Motor neuron (in vitro differentiated cells): ENCODE measurements around the gene CDH15. TPM values are rescaled to one million over a fixed set of nuclear protein-coding genes. Genes with fewer than 3 reads are reported as not detected.
"Not testable (repeated sequence)": the region's sequence is repeated elsewhere in the genome, so short reads cannot be mapped to it uniquely, and the experiment has no call there.

Experiments used
- ATAC-seq, 8 experiments: fragments of 200-7000 bp; cut with Tn5 transposase; replicated peaks in 6 of 8; 2 replicates each; pipeline ENCODE4 v1.8.0; 2021; ENCODE audit warnings: mild to moderate bottlenecking in 8 of 8, moderate library complexity in 8 of 8
- H3K27ac ChIP-seq, 2 donors: fragments of 250-450 bp; sonication (Bioruptor Pico); 2 replicates each; pipeline ENCODE4 v1.9.0; 2021; ENCODE audit warnings: antibody characterized with exemption in 2 of 2, mild to moderate bottlenecking in 2 of 2, moderate library complexity in 1 of 2
- H3K4me1 ChIP-seq, 2 donors: fragments of 250-450 bp; sonication (Bioruptor Pico); replicated peaks in 1 of 2; 2 replicates each; pipeline ENCODE4 v1.6.1; 2021; ENCODE audit warnings: antibody characterized with exemption in 2 of 2, mild to moderate bottlenecking in 2 of 2, moderate library complexity in 1 of 2
- H3K4me3 ChIP-seq, 5 donors: fragments of 250-450 bp; sonication (Bioruptor Pico); 2 replicates each; pipeline ENCODE4 v1.9.0; 2021; ENCODE audit warnings: antibody characterized with exemption in 5 of 5, mild to moderate bottlenecking in 5 of 5, moderate library complexity in 4 of 5
- WGBS, 10 experiments: fragments of 450-650 bp; shearing (Covaris generic); methylation state at CpG; one replicate each; pipeline ENCODE4 v1.0.0; 2022; 5-methylcytosine and 5-hydroxymethylcytosine counted together
- in situ Hi-C, 9 experiments: fragments of 400-800 bp; cut with MboI; loops; one replicate each; pipeline ENCODE4 v1.15.0; 2021; ENCODE audit warnings: low sequenced_read_pairs in 9 of 9, low pct_unique_long_range_greater_than_20kb in 2 of 9; ENCODE audit not compliant: unreplicated experiment in 9 of 9
- total RNA-seq, 8 experiments: library from RNA; unstranded; fragments of 300-600 nt; gene quantifications; 2 replicates each; pipeline versions ENCODE4 v1.2.3 to v1.2.4, GENCODE V29; 2022

CDH15 gene
- total RNA-seq, 8 experiments from 2014 or later, result 0.11 to 0.38 (median 0.22) TPM; not detected in 2

DNA sequence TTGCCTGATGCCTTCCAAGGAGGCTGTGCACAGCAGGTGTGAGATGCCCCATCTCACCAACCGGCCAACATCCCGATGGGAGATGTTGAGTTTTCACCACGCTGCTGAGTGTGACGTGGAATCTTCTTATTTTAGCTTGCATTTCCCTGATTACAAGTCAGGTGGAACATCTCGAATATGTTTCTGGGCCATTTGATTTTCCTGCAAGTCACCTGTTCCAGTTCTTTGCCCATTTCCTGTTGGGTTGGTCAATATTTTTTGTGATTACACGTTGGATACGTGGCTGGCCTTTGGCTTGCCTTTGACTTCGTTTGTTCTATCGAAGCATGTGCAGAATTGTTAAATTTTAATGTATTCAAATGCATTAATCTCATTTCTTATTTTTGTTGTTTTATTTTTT, 8.3 kb upstream of the CDH15 start:
- peaks cover 49 to 55% of the 10 kb centered on the region in 2 donors for H3K4me1 ChIP-seq
- H3K27ac ChIP-seq, result no peak overlapping the region
- WGBS, 10 experiments, result 66 to 98% (median 94%) methylated on average over 4 to 9 of the region's 9 CpGs; no CpG with 5 or more reads in 1 of the 10 experiments
- no peak overlapping the region for H3K4me3 ChIP-seq
- in situ Hi-C loops, result loop anchor here in 3 of 9 experiments (25.0 kb wide), 3 partner anchors 226 to 426 kb away; partner anchors contain the start of genes APRT (in 1 of the 3) and CDT1 (in 1 of the 3)
- ATAC-seq, result no peak

DNA sequence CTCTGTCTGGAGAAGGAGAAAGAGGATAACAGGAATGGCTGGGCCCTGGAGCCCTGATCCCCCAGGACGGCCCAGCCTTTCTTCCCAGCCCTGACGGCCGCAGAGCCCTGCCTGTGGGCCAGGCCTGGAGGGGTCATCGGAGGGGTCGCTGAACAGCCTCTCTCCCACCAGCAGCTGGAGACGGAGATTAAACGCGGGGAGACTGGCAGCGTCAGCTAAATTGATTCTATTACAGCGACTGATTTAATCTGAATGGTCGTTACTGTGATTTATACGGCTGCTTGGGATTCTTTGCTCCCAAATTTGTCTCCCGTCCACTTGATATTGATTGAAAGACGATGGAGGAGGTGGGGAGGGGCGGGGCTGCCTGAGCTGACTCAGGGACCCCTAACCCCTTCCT, 7.1 kb upstream of the CDH15 start:
- Histone ChIP-seq H3K4me1 (peaks cover 40 to 46% of the 10 kb centered on the region in 2 donors), H3K4me3 (no peak overlapping the region), H3K27ac (peak overlapping the region; percentile 41 to 72)
- ATAC-seq, result peak in 5 of 8 experiments; percentile 24 to 53 (median 27)
- WGBS, 10 experiments, result 0 to 76% (median 26%) methylated on average over 2 to 5 of the region's 15 CpGs; no CpG with 5 or more reads in 4 of the 10 experiments
- in situ Hi-C loops, result loop anchor here in 3 of 9 experiments (25.0 kb wide), 3 partner anchors 227 to 427 kb away; partner anchors contain the start of genes APRT (in 1 of the 3) and CDT1 (in 1 of the 3)

DNA sequence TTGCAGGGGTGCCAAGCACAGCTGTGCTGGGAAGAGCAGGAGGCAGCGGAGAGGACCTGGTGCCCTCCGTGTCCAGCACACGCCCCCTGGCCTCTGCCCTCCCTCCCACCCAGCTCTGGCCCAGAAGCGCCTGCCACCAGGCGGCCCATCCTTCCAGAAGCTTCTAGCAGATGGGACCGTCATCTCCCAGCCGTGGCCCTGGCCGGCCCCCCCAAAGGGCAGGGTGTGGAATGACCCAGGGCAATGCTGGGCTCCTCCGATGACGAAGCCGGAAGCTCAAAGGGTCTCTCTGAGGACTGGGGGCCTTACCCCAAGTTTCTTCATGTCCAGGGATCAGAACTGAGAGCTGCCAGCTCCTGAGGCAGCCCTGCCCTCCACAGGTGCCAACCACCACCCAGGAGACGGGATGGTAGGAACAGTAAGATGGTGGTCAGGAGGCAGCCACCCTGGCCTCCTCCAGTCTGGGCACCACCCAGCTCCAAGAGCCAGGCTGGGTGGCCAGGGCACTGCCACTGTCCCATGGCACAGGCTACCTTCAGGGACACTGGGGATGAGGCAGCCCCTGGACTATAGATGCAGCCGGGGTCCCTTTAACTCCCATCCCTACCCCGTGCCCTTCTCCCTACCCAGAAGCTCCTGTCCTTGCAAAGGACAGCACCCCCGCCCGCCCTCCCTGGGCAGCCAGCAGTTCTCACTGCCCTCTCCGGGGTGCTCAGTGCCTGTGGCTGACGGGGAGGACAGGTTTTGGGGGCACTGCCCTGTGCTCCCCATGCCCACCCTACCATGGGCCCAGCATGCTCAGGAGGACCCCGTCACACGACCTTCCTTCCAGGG, 6.5 kb upstream of the CDH15 start:
- WGBS, 10 experiments, result 81% methylated on average over 3 of the region's 20 CpGs; no CpG with 5 or more reads in 9 of the 10 experiments
- Histone ChIP-seq H3K4me3 (no peak overlapping the region), H3K27ac (peak overlapping the region in 1 of 2 donors; percentile 59), H3K4me1 (peaks cover 34 to 43% of the 10 kb centered on the region in 2 donors)
- in situ Hi-C loops, result loop anchor here in 3 of 9 experiments (25.0 kb wide), 3 partner anchors 228 to 428 kb away; partner anchors contain the start of genes APRT (in 1 of the 3) and CDT1 (in 1 of the 3)
- no peak for ATAC-seq

DNA sequence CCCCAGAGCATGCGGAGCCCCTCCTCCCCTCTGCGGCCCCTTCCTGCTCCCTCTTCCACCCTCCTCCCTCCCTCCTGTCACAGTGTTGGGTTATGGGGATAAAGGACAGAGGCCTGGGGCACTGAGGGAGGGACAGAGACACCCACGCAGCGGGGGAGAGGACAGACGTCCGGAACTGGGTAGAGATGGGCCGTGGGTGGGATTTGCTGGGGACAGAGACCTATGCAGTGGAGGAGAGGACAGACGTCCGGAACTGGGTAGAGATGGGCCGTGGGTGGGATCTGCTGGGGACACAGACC, 5.9 kb upstream of the CDH15 start:
- H3K4me1 ChIP-seq, result peaks cover 34 to 43% of the 10 kb centered on the region in 2 donors
- not testable (repeated sequence) for H3K4me3 ChIP-seq, ATAC-seq, H3K27ac ChIP-seq
- WGBS, 10 experiments, result no CpG with 5 or more reads among the region's 10 CpGs
- in situ Hi-C loops, result loop anchor here in 3 of 9 experiments (25.0 kb wide), 3 partner anchors 228 to 428 kb away; partner anchors contain the start of genes APRT (in 1 of the 3) and CDT1 (in 1 of the 3)

DNA sequence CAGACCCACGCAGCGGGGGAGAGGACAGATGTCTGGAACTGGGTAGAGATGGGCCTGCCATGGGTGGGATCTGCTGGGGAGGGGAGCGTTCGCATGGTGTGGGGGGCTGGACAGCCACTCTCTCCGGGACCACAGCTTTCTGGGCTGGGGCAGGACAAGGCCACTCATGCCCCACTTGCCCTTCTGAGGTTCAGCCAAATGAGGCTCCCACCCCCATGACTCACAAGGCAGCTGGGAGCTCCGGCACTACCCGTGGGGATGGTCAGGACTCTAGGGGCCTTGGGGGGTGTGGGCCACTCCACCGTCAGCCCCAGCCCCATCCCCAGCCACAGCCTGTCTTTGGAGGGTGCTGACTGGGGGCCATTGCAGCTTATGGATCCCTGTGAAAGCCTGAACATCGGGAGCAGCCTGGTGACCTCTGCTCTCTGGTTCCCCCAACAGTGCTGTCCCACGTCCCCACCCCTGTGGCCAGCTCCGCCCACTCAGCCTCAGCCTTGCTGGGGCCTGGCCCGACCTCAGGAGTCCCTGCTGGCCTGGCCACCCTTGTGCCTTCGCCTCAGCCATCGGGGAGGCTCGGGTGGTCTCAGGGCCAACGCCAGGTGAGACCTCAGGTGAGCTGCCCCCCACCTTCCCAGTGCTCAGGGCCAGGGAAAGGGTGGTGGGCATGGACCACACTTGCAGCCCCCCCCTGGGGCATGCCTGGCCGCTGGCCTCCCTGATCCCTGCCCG, 4.7 kb upstream of the CDH15 start:
- ATAC-seq, result peak in 2 of 8 experiments; percentile 4 to 5
- H3K4me3 ChIP-seq, result no peak overlapping the region
- in situ Hi-C loops, result loop anchor here in 3 of 9 experiments (25.0 kb wide), 3 partner anchors 230 to 430 kb away; partner anchors contain the start of genes APRT (in 1 of the 3) and CDT1 (in 1 of the 3)
- H3K27ac ChIP-seq, result no peak overlapping the region
- H3K4me1 ChIP-seq, result peaks cover 36 to 39% of the 10 kb centered on the region in 2 donors
- no CpG with 5 or more reads among the region's 18 CpGs for WGBS, 10 experiments

DNA sequence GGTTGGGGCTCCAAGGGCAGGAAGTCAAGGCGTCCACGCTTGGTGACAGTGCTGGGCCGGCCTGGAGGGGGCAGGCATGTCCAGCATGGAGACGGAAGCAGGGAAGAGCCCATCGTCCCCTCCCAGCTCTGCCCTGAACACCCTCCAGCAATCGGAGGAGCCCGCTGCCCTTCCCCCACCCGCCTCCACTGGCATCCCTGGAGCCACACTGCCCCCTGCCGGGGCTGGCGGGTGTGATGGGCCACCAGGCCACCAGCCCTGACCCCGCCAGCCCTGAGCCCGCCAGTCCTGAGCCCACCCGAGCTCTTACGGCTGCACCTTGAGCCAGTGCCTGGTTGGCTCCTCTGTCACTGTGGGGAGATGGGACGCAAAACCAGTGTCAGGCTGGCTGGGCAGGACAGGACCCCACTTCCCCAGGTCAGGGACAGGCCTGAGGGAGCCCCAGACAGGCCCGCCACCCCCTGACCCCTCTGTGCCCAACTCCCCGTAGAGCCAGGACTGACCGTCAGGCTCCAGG, 4.1 kb upstream of the CDH15 start:
- WGBS, 10 experiments, result 20% methylated on average over 1 of the region's 18 CpGs; no CpG with 5 or more reads in 9 of the 10 experiments
- H3K27ac ChIP-seq, result no peak overlapping the region
- no peak overlapping the region for H3K4me3 ChIP-seq
- in situ Hi-C loops, result loop anchor here in 3 of 9 experiments (25.0 kb wide), 3 partner anchors 230 to 430 kb away; partner anchors contain the start of genes APRT (in 1 of the 3) and CDT1 (in 1 of the 3)
- peaks cover 32 to 33% of the 10 kb centered on the region in 2 donors for H3K4me1 ChIP-seq
- ATAC-seq, result peak; percentile 29 to 77 (median 46)

DNA sequence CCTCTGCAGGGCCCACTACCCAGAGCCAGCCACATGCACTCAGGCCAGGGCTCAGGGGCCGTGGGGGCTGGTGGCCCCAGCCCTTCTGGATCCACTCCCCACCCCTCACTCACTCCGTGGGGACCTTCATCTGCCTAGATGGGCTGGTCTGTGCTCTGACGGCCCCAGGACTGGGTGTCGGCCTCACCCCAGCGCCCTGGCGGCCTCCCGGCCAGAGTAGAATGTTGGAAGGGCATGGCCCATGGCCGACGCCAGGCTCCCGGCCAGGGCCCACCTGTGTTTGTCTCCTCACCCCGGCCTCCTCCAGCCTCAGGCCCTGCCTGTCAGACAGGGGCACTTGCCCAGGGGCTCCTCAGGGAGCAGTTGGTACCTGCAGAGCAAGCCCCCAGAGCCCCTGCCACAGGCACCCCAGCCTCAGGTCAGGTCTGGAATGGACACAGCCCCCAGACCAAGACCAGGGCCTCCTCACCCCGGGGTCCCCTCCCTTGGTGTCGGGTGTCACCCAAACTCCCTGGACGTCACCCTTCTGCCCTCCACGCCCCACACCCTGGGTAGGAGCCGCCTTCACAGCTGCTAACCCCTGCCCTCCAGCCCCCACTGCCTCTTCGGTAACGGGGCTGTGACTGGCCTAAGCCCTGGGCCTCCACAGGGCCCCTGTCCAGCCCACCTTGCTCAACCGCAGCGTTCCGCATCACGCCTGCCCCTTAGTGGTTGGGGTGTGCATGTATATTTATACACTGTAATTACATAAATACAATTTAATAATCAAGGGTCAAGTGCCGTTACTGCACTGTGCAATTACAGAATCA, 3.0 kb upstream of the CDH15 start:
- H3K4me1 ChIP-seq, result peaks cover 35 to 40% of the 10 kb centered on the region in 2 donors
- 80 to 83% methylated on average over 1 of the region's 23 CpGs; no CpG with 5 or more reads in 8 of the 10 experiments for WGBS, 10 experiments
- in situ Hi-C loops, result loop anchor here in 3 of 9 experiments (25.0 kb wide), 3 partner anchors 231 to 431 kb away; partner anchors contain the start of genes APRT (in 1 of the 3) and CDT1 (in 1 of the 3)

DNA sequence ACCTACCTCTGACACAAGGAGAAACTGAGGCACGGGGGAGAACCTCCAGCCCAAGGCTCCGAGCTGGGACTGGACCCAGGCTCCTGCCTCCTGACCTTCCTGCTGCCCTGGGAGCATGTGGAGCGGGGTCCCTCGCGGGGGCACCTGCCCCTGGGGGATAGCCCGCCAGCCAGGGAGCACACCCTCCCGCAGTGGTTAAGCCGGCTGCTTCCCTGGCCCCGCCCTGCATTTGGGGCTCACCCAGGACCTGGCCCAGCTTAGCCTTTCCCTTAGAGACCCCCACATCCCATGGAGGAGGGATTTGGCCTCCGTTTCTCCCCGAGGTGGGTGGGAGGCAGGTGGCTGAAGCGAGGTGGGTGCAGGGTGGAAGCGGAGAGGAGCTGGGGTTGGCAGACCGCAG, 1.8 kb upstream of the CDH15 start:
- in situ Hi-C loops, result loop anchor here in 3 of 9 experiments (25.0 kb wide), 3 partner anchors 232 to 432 kb away; partner anchors contain the start of genes APRT (in 1 of the 3) and CDT1 (in 1 of the 3)
- no peak overlapping the region for H3K4me3 ChIP-seq
- no peak for ATAC-seq
- WGBS, 10 experiments, result 57 to 100% (median 59%) methylated on average over 2 to 5 of the region's 14 CpGs; no CpG with 5 or more reads in 7 of the 10 experiments
- H3K27ac ChIP-seq, result no peak overlapping the region
- H3K4me1 ChIP-seq, result peaks cover 26 to 31% of the 10 kb centered on the region in 2 donors

More for the DNA sequence above, 3.0 kb upstream of the CDH15 start:
- Histone ChIP-seq H3K4me3 (no peak overlapping the region), H3K27ac (no peak overlapping the region)
- no peak for ATAC-seq

DNA sequence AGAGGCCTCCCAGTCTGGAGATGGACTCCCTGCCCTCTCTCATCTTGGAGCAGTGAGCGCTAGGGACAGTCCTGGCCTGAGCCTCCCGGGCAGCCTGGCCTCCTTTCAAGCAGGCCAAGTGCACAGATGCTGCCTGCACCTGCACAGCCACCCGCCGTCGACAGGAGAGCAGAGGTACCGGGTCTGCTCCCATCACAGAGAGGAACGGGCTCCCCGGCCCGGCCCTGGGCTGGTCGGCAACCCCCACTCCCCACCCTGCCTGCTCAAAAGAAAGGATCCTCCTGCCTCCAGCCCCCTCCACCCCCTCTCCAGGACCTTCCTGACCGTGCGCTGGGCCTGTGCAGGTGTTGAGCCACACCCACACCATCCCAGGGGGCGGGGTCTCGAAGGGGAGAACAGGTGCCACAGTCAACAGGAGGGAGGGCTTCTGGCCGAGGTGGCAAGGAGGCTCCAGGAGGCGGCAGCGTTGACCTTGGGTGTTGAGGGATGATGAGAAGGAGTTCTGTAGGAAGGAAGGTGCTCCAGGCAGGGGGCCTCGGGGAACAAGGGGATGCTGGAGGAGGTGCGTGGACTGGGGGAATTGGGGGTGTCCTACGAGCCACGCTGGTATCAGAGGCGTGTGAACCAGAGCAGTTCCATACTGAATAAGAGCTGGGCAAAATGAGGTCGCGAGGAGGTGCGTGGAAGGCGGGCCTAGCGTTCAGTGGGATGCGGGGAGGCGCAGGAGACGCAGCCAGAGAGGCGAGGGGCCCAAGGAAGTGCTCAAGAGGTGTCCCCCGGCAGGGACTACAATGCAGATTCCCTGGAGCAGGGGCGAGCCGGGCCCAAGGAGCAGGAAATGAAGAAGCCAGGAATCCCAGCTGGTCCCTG, 967 bp upstream of the CDH15 start:
- H3K4me1 ChIP-seq, result peaks cover 17 to 23% of the 10 kb centered on the region in 2 donors
- in situ Hi-C loops, result loop anchor here in 3 of 9 experiments (25.0 kb wide), 3 partner anchors 233 to 433 kb away; partner anchors contain the start of genes APRT (in 1 of the 3) and CDT1 (in 1 of the 3)
- H3K4me3 ChIP-seq, result peak overlapping the region; percentile 23 to 36 (median 26)
- 27 to 38% methylated on average over 2 to 3 of the region's 34 CpGs; no CpG with 5 or more reads in 8 of the 10 experiments for WGBS, 10 experiments
- no peak for ATAC-seq
- no peak overlapping the region for H3K27ac ChIP-seq

DNA sequence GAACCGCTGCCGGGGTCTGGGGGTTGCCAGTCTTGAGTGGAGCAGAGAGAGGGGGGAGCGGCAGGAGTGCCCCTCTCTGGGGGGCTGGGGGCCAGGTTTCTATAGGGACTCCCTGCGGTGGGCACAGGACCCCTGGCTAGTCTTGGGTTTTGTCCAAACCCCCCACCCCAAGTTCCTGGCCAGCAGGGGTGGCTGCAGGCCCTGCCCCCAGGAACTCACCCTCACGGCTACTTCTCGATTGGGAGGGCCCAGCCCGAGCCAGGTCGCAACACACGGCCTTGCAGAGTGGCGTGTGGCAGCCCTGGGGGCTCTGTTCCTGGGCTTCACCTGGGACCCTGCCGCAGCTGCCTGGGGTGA, 601 bp downstream of the CDH15 start:
- no peak overlapping the region for H3K27ac ChIP-seq
- in situ Hi-C loops, result loop anchor here in 3 of 9 experiments (25.0 kb wide), 3 partner anchors 235 to 435 kb away; partner anchors contain the start of genes APRT (in 1 of the 3) and CDT1 (in 1 of the 3)
- H3K4me1 ChIP-seq, result peaks cover 12 to 20% of the 10 kb centered on the region in 2 donors
- H3K4me3 ChIP-seq, result no peak overlapping the region
- no peak for ATAC-seq
- WGBS, 10 experiments, result no CpG with 5 or more reads among the region's 11 CpGs
